GM12892 (cell line): ENCODE results near the gene HTATIP2.

Experiments used
- POLR2A ChIP-seq: IDR thresholded peaks from 2 replicates; pipeline ENCODE4 v1.6.1; 2011; ENCODE audit warnings: low read depth, low read length, control low read depth
- POLR2AphosphoS5 ChIP-seq: IDR thresholded peaks from 2 replicates; pipeline ENCODE4 v1.6.1; 2011; ENCODE audit warnings: low read depth, low read length, control low read depth
- TAF1 ChIP-seq: IDR thresholded peaks from 2 replicates; pipeline ENCODE4 v1.6.1; 2011; ENCODE audit warnings: low read depth, mild to moderate bottlenecking, control low read depth, low read length, borderline replicate concordance

DNA sequence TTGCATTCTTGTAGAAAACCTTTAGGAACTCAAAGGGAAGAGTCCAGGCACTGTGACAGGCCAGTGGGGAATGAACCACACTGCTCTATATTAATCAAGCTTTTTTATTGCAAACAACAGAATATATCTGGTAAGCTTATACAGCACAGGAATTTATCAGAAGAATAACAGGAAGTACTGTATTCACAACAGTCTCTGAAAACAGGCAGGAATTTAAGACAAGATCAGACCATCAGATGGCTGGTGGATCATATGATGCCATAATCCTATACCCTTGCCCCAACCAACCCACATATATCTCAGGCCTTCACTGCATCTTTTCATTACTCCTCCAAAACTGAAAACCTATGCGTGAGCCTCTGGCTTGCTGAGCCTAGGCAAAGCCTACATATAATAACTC, 1.0 kb upstream of the HTATIP2 start:
- TF ChIP-seq POLR2A: no peak
- no peak for TF ChIP-seq POLR2AphosphoS5
- TF ChIP-seq TAF1: no peak
